GM18508 (cell line): ENCODE data around the gene PLD3.

Source experiments
- ATAC-seq: cut with Tn5 transposase; IDR thresholded peaks from one replicate; pipeline ENCODE4 v1.9.1; 2021; ENCODE audit warnings: moderate number of reproducible peaks; ENCODE audit not compliant: insufficient read depth, unreplicated experiment

Gene PLD3

DNA sequence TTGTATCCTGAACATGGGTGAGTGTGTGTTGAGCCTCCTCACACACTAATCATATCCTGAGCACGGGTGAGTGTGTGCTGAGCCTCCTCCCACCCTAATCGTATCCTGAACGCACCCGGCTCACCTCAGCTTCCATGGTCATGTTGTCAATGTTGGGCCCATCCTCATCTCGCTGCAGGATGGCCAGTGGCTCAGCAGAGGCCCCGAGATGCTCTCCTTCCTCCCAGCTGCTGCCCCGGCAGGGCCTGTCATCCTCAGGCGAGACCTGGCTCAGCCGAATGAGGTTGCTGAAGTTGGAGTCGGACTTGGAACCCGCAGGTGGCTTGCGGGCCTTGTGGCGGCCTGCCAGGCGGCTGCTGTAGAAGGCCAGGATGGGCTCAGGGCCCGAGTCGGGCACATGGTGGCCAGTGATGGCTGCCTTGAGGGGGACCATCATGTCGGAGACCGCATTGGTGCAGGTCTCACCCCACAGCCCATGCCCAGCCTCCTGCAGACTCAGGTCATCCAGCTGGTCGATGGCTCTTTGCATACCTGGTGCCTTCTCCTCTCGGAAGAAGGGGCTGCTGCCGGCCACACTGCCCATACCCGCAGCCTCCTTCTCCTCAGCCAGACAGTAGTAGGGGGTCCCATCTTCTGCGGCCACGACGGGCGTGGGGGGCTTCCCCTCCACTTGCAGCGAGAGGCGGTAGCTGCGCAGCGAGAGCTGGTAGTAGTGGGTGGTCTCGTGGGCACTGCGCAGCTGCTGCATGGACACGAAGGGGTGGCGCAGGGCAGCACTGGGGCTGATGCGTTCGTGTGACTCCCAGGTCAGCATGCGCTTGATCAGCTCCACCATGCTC, 31.9 kb downstream of the PLD3 start:
- no peak for ATAC-seq

DNA sequence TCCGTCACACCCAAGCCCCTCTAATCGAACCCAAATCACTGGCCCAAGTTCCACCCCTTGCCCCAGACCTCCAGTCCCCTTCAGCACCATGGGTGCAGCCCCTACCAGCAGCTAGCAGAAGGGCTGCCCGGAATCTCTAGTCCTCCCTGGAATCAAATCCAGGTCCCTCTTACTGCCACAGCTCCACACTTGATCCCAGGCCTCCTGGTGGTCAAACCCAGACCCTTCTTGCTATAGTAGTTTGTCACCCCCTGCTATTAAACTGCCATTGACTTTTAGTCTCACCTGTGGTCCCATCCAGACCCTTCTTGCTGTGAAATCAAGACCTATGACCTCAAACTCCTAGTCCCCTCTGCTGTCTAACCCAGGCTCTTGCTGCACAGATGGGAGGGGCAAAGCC, 32.8 kb downstream of the PLD3 start:
- ATAC-seq = no peak

DNA sequence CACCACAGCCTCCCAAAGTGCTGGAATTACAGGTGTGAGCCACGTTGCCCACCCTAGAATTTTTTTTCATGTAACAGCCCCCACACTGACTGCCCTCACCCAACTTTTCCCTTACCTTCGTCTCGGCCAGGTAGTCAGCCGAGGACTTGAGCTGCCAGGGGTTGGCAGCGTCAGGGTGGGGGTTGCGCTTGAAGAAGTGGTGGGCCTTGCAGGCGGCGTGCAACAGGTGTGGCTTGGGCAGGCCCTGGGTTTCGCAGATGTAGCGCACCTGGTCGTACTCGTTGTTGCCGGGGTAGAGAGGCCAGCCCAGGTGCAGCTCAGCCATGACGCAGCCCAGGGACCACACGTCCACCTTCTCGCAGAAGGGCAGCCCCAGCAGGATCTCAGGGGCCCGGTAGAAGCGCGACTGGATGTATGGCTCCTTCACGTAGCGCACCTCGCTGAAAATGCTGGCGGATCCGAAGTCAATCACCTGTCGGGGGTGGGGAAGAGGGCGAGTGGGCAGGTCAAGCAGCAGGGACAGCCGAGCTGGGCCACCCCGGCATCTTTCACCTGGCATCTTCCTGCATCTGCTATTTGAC, 35.3 kb downstream of the PLD3 start:
- ATAC-seq = no peak

DNA sequence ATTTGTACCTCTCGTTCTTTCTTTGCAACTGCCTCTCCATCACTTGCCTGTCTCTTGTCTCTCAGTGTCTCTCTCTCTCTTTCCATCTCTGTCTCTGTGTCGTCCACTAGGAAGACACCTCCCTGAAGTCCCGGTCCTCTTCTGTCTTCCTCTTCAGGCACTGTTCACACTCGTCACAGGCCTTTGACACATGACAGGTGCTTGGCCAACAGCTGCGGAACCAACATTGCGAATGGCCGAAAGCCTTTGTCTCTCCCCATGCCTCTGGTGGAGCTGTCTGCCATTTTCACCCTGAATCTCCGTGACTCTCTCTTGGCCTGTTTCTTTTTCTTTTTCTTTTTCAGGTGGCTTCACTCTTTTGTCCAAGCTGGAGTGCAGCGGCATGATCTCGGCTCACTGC, 38.7 kb downstream of the PLD3 start:
- no peak for ATAC-seq

DNA sequence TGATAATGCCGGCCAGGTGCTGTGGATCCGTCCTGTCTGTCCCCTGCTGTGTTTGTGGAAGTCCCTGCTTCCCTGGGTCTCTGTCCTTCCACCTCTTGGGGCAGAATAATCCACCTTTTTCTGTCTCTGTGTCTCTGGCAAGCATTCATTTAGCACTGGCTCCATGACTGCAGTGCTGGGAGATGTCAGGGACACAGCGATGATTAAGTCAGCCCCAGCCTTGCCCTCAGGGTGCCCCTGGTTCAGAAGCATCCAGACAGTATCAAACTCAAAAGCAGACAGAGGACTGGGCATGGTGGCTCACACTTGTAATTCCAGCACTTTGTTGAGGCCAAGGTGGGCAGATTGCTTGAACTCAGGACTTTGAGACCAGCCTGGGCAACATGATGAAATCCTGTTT, 40.0 kb downstream of the PLD3 start:
- ATAC-seq = no peak

DNA sequence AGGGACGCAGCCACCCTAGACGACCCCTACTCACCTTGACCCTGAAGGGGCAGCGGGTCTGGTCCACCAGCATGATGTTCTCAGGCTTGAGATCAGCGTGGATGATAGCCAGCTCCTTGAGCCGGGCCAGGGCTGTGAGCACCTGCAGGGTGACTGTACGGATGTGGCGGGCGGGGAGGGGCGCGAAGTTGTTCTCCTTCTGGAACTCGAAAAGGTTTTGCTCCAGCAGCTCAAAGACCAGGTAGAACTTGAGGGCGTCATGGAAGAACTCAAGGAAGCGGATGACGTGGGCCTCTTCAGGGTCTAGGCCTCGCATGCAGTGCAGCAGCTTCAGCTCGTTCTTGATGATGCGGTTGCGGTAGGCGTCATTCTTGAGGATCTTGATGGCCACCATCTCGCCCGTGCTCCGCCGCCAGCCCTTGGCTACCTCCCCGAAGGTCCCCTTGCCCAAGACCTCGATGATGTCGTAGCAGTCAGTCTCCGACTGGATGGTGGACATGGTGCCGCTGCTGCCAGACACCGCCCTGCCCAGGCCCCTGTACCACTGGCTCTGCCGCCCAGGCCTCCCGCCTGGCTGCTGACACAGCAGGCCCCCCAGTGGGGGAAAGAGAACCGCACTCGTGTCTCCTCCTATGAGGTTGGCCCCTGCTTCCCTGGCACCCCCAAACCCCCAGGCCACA, 41.0 kb downstream of the PLD3 start:
- no peak for ATAC-seq

DNA sequence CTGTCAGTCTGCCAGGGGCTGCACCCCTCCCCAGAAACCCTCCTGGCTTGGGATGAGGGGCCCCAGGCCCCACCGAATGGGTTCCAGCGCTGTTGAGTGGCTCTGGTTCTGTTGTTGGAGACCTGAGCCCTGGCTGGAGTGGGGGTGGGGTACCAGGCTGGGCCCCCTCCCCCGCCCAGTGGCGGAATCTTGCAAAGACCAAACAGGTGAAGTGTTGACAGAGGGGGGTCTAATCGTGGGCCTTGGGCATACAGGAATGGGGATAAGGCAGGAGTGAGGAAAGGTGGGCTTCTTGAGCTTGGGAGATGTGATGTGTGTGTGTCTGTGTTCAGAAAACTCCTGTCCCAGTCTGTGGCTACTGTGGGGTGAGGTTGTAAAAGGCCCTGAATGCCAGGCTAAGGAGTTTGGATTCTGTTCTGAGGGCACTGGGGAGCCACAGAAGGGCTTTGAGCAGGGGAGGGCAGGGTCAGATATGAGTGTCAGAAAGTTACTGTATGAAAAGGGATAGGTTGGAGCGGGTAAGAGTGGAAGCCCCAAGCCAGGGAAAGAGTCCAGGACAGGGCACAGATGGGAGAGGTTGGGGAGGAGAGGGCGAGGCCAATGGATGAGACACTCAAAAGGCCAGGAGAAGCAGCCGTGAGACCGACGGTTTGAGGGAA, 41.7 kb downstream of the PLD3 start, which contains the start of gene HIPK4:
TSS of gene HIPK4 (minus strand) at position 98 of the 659 bp plus-strand sequence. CDS start 279 bp downstream, outside the sequence.
- no peak for ATAC-seq

DNA sequence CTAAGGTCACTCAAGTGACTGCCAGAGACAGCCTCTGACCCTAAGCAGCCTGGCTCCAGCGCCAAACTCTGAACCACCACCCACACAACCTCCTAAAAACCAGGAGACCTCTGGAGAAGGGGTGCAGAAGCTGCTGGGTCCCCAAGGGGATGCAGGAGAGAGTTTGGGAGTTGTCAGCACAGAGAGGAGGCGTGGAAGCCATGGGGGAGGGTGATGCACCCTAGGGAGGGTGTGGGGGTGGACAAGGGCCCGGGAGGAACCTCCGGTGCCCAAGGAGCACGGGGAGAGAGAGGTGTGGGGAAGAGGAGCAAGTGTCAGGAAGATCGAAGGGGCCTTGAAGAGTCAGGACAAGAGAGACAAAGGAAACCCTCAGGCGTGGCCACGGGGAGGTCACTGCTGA, 43.6 kb downstream of the PLD3 start:
- ATAC-seq = no peak

DNA sequence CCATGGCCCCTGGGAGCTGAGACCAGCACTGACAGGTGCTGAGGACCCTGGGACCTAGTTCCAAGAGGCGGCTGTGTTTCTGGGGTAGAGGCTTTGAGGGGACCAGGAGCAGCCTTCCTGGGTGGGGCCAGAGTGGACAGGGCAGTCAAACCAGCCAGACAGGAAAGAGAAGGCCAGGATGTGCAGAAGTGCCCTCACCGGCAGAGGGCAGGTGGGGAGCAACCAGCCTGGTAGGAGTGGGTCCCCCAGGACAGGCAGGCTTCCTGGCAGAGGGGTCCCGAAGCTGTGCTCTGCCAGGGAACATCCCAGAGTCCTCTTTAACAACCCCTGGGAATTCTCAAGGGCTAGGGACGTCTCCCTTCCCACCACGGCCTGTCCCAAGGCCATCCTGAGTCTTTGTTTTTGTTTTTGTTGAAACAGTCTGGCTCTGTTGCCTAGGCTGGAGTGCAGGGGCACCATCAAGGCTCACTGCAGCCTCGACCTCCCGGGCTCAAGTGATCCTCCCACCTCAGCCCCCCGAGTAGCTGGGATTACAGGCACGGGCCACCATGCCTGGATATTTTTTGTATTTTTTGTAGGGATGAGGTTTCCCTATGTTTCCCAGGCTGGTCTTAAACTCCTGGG, 44.5 kb downstream of the PLD3 start:
- ATAC-seq = no peak

DNA sequence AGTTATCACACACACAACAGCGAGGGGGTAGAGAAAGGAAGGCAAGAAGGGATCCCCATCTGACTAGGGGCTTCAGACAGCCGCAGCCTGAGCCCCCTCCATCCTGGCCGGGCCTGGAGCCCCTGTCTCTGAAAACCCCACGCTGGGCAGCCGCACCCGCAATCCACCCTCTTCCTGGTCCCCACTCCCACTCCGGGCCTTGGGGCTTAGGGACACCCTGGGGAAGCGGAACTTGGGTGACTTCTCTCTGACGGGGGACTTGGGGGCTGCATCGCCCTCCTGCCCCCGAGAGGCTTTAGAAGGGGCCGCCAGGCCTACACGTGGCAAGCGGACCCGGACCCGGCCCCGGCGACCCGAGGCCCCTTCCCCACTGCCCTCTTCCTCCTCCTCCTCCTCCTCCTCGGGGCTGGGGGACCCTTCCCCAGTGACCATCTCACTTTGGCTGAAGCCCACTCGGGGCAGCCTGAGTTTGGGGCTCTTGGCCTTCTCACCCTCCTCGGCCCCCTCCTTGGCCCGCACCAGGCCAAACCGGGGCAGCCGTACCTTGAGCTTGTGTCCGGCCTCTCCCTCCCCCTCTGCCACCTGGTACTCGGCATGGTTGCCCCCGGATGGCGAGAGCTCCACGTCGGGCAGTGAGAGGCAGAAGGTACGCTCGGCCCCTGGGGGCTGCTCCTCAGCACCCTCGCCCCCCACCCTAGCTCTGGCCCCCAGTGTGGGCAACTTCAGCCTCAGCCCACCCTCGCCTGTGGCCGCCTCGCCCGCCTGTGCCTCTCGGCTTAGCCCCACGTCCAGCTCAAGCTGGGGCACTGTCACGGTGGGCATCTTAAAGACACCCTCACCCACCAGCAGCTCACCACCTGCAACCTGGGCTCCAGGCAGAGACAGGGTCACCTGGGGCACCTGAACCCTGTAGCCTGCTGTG, 45.7 kb downstream of the PLD3 start:
- no peak for ATAC-seq

DNA sequence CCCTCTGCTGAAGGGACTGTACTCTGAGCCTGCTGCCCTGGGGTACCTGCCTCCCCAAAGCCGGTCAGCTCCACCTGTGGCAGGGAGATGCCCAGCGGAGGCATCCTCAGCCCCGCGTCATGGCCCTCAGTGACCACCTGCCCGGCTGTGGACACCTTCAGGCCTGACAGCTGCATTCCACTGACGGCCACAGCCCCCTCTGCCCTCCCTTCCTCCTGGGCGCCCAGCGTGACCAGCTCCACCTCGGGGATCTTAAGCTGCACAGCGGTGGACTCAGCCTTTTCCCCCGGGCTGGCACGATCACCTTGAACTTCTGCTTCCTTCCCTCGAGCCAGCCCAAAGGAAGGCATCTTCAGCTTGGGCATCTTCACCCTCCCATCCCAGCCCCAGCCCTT, 46.3 kb downstream of the PLD3 start:
- no peak for ATAC-seq

DNA sequence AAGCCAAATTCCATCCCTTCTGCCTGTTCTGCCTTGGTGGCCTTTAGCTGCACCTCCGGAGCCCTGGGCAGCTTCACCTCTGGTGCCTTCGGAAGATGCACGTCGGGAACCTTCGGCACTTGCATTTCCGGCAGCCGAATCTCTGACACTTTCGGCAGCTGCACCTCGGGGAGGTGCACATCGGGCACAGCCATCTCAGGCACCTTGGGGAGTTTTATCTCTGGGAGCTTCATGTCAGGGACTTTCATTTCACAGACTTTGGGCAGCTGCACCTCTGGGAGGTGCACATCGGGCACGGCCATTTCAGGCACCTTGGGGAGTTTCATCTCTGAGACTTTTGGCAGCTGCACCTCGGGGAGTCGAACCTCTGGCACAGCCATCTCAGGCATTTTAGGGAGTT, 47.5 kb downstream of the PLD3 start:
- ATAC-seq = no peak

DNA sequence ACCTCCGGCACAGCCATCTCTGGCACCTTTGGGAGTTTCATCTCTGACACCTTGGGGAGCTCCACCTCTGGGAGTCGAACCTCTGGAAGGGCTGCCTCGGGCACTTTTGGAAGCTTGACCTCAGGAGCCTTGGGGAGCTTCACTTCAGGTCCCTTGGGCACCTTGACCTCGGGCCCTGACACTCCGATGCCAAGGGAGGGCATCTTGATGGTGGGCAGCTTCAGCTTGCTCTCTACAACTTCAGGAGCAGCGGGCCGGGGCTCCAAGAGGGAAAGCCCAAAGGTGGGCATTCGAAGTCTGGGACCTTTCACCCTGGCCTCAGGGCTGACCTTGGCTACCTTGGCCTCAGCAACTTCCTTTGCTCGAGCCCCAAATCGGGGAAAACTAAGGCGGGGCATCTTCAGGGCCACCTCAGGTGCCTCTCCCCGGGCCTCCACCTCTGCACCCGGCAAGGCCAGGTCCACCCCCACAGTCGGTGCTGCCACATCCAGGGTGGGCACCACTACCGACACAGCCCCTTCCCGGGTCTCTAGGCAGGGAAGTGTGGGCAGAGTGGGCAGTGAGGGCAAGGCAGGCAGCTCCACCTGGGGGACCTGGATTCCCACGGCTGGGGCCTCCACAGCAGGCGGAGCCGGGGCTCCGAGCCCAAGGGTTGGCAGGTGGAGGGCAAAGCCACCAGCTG, 48.5 kb downstream of the PLD3 start:
- ATAC-seq = no peak

DNA sequence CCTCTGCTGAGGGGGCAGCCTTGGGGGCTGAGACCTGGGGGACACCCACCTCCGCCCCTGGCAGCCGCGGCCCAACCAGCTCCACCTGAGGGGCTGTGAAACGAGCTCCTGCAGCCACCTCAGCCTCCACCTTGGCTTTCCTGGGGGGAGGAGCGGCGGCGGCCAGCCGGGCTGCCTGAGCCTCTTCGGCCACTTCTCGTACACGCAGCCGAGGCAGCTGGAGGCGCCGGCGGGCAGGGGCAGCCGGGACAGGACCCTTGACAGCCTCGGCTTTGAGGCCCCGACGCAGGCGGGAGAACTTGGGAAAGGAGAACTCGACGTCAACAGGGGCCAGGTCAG, 49.0 kb downstream of the PLD3 start:
- no peak for ATAC-seq

DNA sequence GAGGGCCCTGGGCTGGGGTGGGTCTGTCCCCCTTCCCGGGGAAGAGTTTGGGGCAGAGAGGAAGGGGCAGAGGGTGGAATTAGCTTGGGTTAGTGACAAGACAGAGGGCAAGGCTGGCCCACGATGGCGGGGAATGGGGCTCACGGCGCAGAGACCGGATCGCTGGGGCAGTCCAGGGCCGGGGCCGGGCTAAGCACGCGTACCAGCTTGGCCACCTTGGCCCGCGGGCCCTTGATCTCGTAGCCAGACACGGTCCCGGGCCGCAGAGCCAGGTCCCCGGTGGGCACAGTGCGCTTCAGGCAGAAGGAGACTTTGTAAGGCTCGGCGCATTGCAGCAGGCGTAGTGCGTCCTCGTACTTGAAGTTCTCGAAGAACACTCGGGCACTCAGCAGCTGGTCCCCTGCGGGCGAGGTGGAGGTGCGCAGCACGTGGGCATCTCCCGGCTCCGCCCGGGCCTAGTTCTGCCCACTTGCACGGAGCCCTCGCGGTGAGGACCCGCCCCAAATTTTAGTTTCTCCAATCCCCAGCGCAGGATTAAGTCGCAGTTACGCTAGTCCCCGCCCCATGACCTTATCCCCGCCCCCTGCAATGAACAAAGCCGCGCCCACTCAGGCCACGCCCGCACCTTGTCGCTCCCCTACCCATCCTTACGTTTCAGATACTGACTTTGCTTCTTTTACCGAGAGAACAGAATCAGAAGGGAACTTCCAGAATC, 50.1 kb downstream of the PLD3 start:
- ATAC-seq = no peak

DNA sequence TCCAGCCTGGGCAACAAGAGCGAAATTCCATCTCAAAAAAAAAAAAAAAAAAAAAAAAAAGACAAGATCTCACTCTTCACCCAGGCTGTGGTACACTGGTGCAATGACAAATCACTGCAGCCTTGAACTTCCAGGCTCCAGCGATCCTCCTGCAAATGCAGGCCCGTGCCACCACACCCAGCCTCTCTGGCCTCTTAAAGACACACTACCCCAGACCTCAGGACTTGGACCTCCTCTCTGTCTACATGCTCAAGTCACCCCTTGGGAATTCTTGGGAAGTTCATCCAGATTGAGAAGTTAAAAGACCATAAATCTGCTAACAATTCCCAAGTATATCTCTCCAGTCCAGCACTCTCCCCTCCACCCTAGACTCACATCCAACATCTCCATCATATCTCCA, 52.1 kb downstream of the PLD3 start:
- no peak for ATAC-seq

DNA sequence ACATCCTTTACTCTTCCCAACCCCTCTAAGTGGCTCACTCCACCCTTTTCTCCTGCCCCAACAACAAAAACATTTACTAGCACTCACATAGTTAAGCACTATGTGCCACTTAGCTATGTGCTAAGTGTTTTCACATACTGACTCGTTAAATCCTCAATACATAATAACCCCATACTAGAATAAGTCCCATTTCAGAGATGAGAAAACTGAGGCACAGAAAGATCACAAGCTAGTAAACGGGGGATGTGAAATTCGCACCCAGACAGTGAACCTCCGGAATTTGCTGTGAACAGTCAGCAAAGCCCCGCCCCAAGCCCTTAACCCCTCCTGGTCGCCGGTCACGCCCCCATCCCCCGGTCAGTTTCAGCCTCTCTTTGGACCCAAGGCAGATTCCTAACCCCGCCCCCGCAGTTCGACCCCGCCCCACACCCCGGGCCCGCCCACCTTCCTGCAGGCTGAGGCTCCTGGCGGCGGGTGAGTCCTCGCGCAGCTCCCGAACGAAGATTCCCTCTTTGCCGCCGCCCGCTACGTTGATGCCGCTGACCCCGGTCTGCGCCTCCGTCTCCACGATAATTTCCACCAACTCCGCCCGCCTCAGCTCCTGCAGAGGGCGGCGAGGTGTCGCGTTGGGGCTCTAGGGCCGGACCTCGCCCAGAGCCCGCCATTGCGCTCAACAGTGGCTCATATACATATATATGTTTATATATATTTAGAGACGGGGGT, 54.9 kb downstream of the PLD3 start:
- no peak for ATAC-seq
